H9 (cell line): Measurements from ENCODE around the gene RLBP1. TPM values are rescaled to one million over a fixed set of nuclear protein-coding genes. Genes with fewer than 3 reads are reported as not detected.

Experiments
- DNase-seq: peaks from one replicate; pipeline ENCODE4 v3.0.0-alpha.2; 2017
- H2AFZ ChIP-seq: one replicate; pipeline ENCODE4 v1.6.1; 2013; ENCODE audit warnings: mild to moderate bottlenecking, low read length, control low read depth, moderate library complexity
- H2AK5ac ChIP-seq: 2 replicates; pipeline ENCODE4 v1.6.1; 2013; ENCODE audit warnings: low read length, control low read depth, mixed read lengths; ENCODE audit not compliant: insufficient read length
- H2BK120ac ChIP-seq: one replicate; pipeline ENCODE4 v1.6.1; 2013; ENCODE audit warnings: low read depth, mild to moderate bottlenecking, low read length, control low read depth, inconsistent platforms; ENCODE audit not compliant: poor library complexity, severe bottlenecking
- H2BK12ac ChIP-seq: 2 replicates; pipeline ENCODE4 v1.6.1; 2013; ENCODE audit warnings: low read length, control low read depth, mixed read lengths, low read depth; ENCODE audit not compliant: insufficient read length
- H2BK15ac ChIP-seq: 2 replicates; pipeline ENCODE4 v1.6.1; 2013; ENCODE audit warnings: low read depth, low read length, control low read depth
- H2BK20ac ChIP-seq: one replicate; pipeline ENCODE4 v1.6.1; 2013; ENCODE audit warnings: low read depth, mild to moderate bottlenecking, low read length, control low read depth, inconsistent platforms; ENCODE audit not compliant: poor library complexity, severe bottlenecking
- H2BK5ac ChIP-seq: 2 replicates; pipeline ENCODE4 v1.6.1; 2013; ENCODE audit warnings: low read length, control low read depth, mixed read lengths; ENCODE audit not compliant: insufficient read length
- H3K14ac ChIP-seq: 2 replicates; pipeline ENCODE4 v1.6.1; 2013; ENCODE audit warnings: low read length, control low read depth; ENCODE audit not compliant: insufficient read depth
- H3K18ac ChIP-seq: 2 replicates; pipeline ENCODE4 v1.6.1; 2013; ENCODE audit warnings: low read depth, mild to moderate bottlenecking, mixed read lengths, low read length, control low read depth; ENCODE audit not compliant: insufficient read length
- H3K23ac ChIP-seq: 2 replicates; pipeline ENCODE4 v1.6.1; 2013; ENCODE audit warnings: low read length, control low read depth, mixed read lengths, low read depth; ENCODE audit not compliant: insufficient read length
- H3K23me2 ChIP-seq: 2 replicates; pipeline ENCODE4 v1.6.1; 2013; ENCODE audit warnings: low read depth, mild to moderate bottlenecking, mixed read lengths, low read length, control low read depth; ENCODE audit not compliant: insufficient read length, poor library complexity, severe bottlenecking
- H3K27ac ChIP-seq: 2 replicates; pipeline ENCODE4 v1.5.1; 2013; ENCODE audit warnings: low read length, control low read depth, mixed read lengths, low read depth; ENCODE audit not compliant: insufficient read length
- H3K27me3 ChIP-seq: 2 replicates; pipeline ENCODE4 v1.6.1; 2013; ENCODE audit warnings: low read length, control low read depth, inconsistent platforms; ENCODE audit not compliant: insufficient read depth
- H3K4ac ChIP-seq: 2 replicates; pipeline ENCODE4 v1.6.1; 2013; ENCODE audit warnings: low read depth, mild to moderate bottlenecking, control low read depth, inconsistent platforms, low read length, moderate library complexity
- H3K4me1 ChIP-seq: 2 replicates; pipeline ENCODE4 v1.6.1; 2013; ENCODE audit warnings: low read length, control low read depth, inconsistent platforms; ENCODE audit not compliant: insufficient read depth
- H3K4me2 ChIP-seq: 2 replicates; pipeline ENCODE4 v1.6.1; 2013; ENCODE audit warnings: low read length, control low read depth, mixed read lengths; ENCODE audit not compliant: insufficient read length, insufficient read depth
- H3K56ac ChIP-seq: 2 replicates; pipeline ENCODE4 v1.6.1; 2013; ENCODE audit warnings: low read depth, mild to moderate bottlenecking, mixed read lengths, low read length, control low read depth; ENCODE audit not compliant: insufficient read length
- H3K79me1 ChIP-seq: 2 replicates; pipeline ENCODE4 v1.6.1; 2013; ENCODE audit warnings: low read depth, mild to moderate bottlenecking, moderate library complexity, low read length, control low read depth, inconsistent platforms; ENCODE audit not compliant: insufficient read depth, poor library complexity, severe bottlenecking
- H3K79me2 ChIP-seq: 2 replicates; pipeline ENCODE4 v1.6.1; 2013; ENCODE audit warnings: low read length, control low read depth, inconsistent platforms; ENCODE audit not compliant: insufficient read depth
- H3K9ac ChIP-seq: 2 replicates; pipeline ENCODE4 v1.6.1; 2013; ENCODE audit warnings: low read length, control low read depth, mixed read lengths; ENCODE audit not compliant: insufficient read length; ENCODE audit errors: extremely low read depth
- H3K9me3 ChIP-seq: one replicate; pipeline ENCODE4 v1.6.1; 2013; ENCODE audit warnings: low read depth, low read length, inconsistent platforms; ENCODE audit not compliant: control insufficient read depth
- H3T11ph ChIP-seq: one replicate; pipeline ENCODE4 v1.6.1; 2013; ENCODE audit warnings: mild to moderate bottlenecking, low read length, control low read depth, inconsistent platforms
- H4K20me1 ChIP-seq: one replicate; pipeline ENCODE4 v1.6.1; 2013; ENCODE audit not compliant: control insufficient read depth, insufficient read length, insufficient read depth
- H4K5ac ChIP-seq: 2 replicates; pipeline ENCODE4 v1.6.1; 2013; ENCODE audit warnings: low read depth, mild to moderate bottlenecking, mixed read lengths, low read length, control low read depth; ENCODE audit not compliant: insufficient read length
- H4K8ac ChIP-seq: replicated peaks from 2 replicates; pipeline ENCODE4 v1.6.1; 2013; ENCODE audit warnings: low read length, control low read depth, mixed read lengths, low read depth; ENCODE audit not compliant: insufficient read length
- H4K91ac ChIP-seq: 2 replicates; pipeline ENCODE4 v1.6.1; 2013; ENCODE audit warnings: low read depth, mild to moderate bottlenecking, moderate library complexity, mixed read lengths, low read length, control low read depth; ENCODE audit not compliant: insufficient read length
- H3K27ac Mint-ChIP-seq, 3 experiments: 2 replicates in 2 of 3; 3 replicates in 1 of 3; pipeline ENCODE4 v1.8.0; 2020 to 2021; ENCODE audit warnings: mixed read lengths in 3 of 3, mild to moderate bottlenecking in 1 of 3, moderate library complexity in 1 of 3
- H3K27me3 Mint-ChIP-seq: 2 replicates; pipeline ENCODE4 v1.8.0; 2021; ENCODE audit warnings: low read depth, mild to moderate bottlenecking, moderate library complexity, mixed read lengths
- H3K36me3 Mint-ChIP-seq, 3 experiments: 2 replicates in 2 of 3; 3 replicates in 1 of 3; pipeline ENCODE4 v1.8.0; 2020 to 2021; ENCODE audit warnings: low read depth in 3 of 3, mixed read lengths in 3 of 3; ENCODE audit not compliant: insufficient read depth in 1 of 3
- H3K4me1 Mint-ChIP-seq, 2 experiments: 2 replicates each; pipeline ENCODE4 v1.8.0; 2020; ENCODE audit warnings: mixed read lengths in 2 of 2
- H3K4me3 Mint-ChIP-seq, 2 experiments: 2 replicates in 1 of 2; 3 replicates in 1 of 2; pipeline ENCODE4 v1.8.0; 2020 to 2021; ENCODE audit warnings: mild to moderate bottlenecking in 2 of 2, mixed read lengths in 2 of 2, moderate library complexity in 1 of 2
- H3K9me3 Mint-ChIP-seq, 2 experiments: 2 replicates in 1 of 2; 3 replicates in 1 of 2; pipeline ENCODE4 v1.8.0; 2020; ENCODE audit warnings: mild to moderate bottlenecking in 2 of 2, mixed read lengths in 2 of 2, moderate library complexity in 1 of 2
- CTCF ChIP-seq: fragments of 200-600 bp; sonication (generic); conservative IDR thresholded peaks from 3 replicates; pipeline ENCODE4 v1.8.0; 2021; ENCODE audit warnings: antibody characterized with exemption, mild to moderate bottlenecking
- WGBS: extraction: QIAGEN DNeasy Blood & Tissue Kit; methylation state at CpG from one replicate; pipeline ENCODE4 v1.1.7; 2013; ENCODE audit warnings: missing lambda C conversion rate, low lambda C conversion rate, mixed read lengths; ENCODE audit not compliant: insufficient read length; ENCODE audit errors: extremely low coverage; 5-methylcytosine and 5-hydroxymethylcytosine counted together
- total RNA-seq: library from RNA; stranded (reverse); gene quantifications from 2 replicates; pipeline ENCODE4 v1.2.1, GENCODE V29; 2021

The RLBP1 gene
- total RNA-seq, 1 experiment from 2014 or later: not detected

- Mint-ChIP-seq H3K4me1 (no peaks in the 10 kb centered on the region), H3K27me3 (no peaks in the 10 kb centered on the region), H3K9me3 (no peaks in the 10 kb centered on the region), H3K4me3 (no peak overlapping the region), H3K36me3 (peaks cover 0 to 22% (median 5%) of the 10 kb centered on the region in 3 experiments; a peak in 4 of 7 replicates), H3K27ac (no peak overlapping the region)
- H2AFZ ChIP-seq: no peak overlapping the region
- no peak overlapping the region for H4K91ac ChIP-seq
- no peak overlapping the region for H3K23ac ChIP-seq
- no peak overlapping the region for H3T11ph ChIP-seq
- no peak overlapping the region for H2BK20ac ChIP-seq
- H3K4me1 ChIP-seq: no peaks in the 10 kb centered on the region
- H3K14ac ChIP-seq: no peak overlapping the region
- no peak overlapping the region for H3K4ac ChIP-seq
- no peak overlapping the region for H2BK120ac ChIP-seq
- H3K4me2 ChIP-seq: no peak overlapping the region
- no peaks in the 10 kb centered on the region for H3K23me2 ChIP-seq
- H3K27me3 ChIP-seq: no peaks in the 10 kb centered on the region
- WGBS: no CpG with 5 or more reads among the region's 9 CpGs
- DNase-seq: no peak
- no peak overlapping the region for H2BK15ac ChIP-seq
- no peaks in the 10 kb centered on the region for H3K79me1 ChIP-seq
- H3K79me2 ChIP-seq: no peaks in the 10 kb centered on the region
- no peak overlapping the region for H3K18ac ChIP-seq
- H3K27ac ChIP-seq: no peak overlapping the region
- H3K56ac ChIP-seq: no peak overlapping the region
- H4K8ac ChIP-seq: no peak overlapping the region
- no peaks in the 10 kb centered on the region for H4K20me1 ChIP-seq
- H3K9me3 ChIP-seq: no peaks in the 10 kb centered on the region
- H2BK12ac ChIP-seq: no peak overlapping the region
- H4K5ac ChIP-seq: no peak overlapping the region
- TF ChIP-seq CTCF: no peak
- H3K9ac ChIP-seq: no peak overlapping the region
- H2BK5ac ChIP-seq: no peak overlapping the region
- H2AK5ac ChIP-seq: no peak overlapping the region
Observed at GRCh38 chr15:89187301-89187985, 33.9 kb downstream of the RLBP1 start.
